ENCODE measurements around the gene MTG1. TPM values are rescaled to one million over a fixed set of nuclear protein-coding genes. Genes with fewer than 3 reads are reported as not detected.

Gene MTG1
- total and polyA plus RNA-seq, 10 of the 15 experiments (the other 5 are each of a cell fraction or from before 2014, with no cell fraction given): 6.2 to 104 (median 62.5) TPM

GRCh38 chr10:133361773-133362441, 32.0 kb upstream of the MTG1 start (continued):
- TF ChIP-seq ATF2 (IDR thresholded peaks at IDR 0.05; ENCODE audit: low read length): 0 out of 2 replicates have a peak, but pooled peaks have one; percentile 14

GRCh38 chr10:133362846-133363245, 31.1 kb upstream of the MTG1 start:
- no peak for TF ChIP-seq HDAC6 (IDR thresholded peaks at IDR 0.05; ENCODE audit: unreplicated experiment)
- no peak for TF ChIP-seq ZNF217 (IDR thresholded peaks at IDR 0.05)
- TF ChIP-seq EP300 (IDR thresholded peaks at IDR 0.05; ENCODE audit: borderline replicate concordance in 1 of 2, control insufficient read depth in 1 of 2, low read depth in 2 of 2, low read length in 2 of 2): no peak
- TF ChIP-seq ZNF274 (IDR thresholded peaks at IDR 0.05; ENCODE audit: insufficient read depth, insufficient read length): no peak
- no peak for TF ChIP-seq ATF7 (IDR thresholded peaks at IDR 0.05; ENCODE audit: low read depth)
- no peak for TF ChIP-seq CBX5 (IDR thresholded peaks at IDR 0.05; ENCODE audit: low read depth)
- no peak for TF ChIP-seq CTCF (IDR thresholded peaks at IDR 0.05 in 2 of 3, conservative IDR thresholded peaks at IDR 0.05 in 1 of 3; ENCODE audit: control insufficient read depth in 2 of 3, extremely low read depth in 1 of 3, insufficient read depth in 1 of 3, low read depth in 3 of 3, low read length in 3 of 3)

More at GRCh38 chr10:133362846-133363245, 31.1 kb upstream of the MTG1 start:
- no peak for FAIRE-seq
- BruUV-seq (replicated peaks): no TSS peak
- H3K79me2 ChIP-seq (ENCODE audit: control insufficient read depth, insufficient read depth, low read length): no peaks in the 10 kb centered on the region
- POLR2A ChIA-PET: no interaction called here
- H3K4me3 ChIP-seq: no peak overlapping the region
- CTCF ChIA-PET: no interaction called here
- H3K9me3 ChIP-seq (replicated peaks; ENCODE audit: control insufficient read depth, insufficient read depth, low read length): no peaks in the 10 kb centered on the region
- no peak for ATAC-seq
- in situ Hi-C loops (cut with MboI) (no loop called here), intact Hi-C loops (cut with micrococcal nuclease; ENCODE audit: unreplicated experiment) (no loop called here)
- 93% methylated on average over 13 of the region's 13 CpGs for WGBS (ENCODE audit: insufficient coverage, insufficient replicate concordance, low lambda C conversion rate, missing lambda C conversion rate)
- H3K4me1 ChIP-seq (ENCODE audit: control insufficient read depth, insufficient read depth, low read length): peaks cover 18% of the 10 kb centered on the region
- H3K9ac ChIP-seq (ENCODE audit: control insufficient read depth, insufficient read depth, low read length): no peak overlapping the region
- no peak for DNase-seq (ENCODE audit: low read depth, low spot score)
- no peak overlapping the region for H3K27ac ChIP-seq (ENCODE audit: control insufficient read depth, insufficient read depth)
- H3K36me3 ChIP-seq (ENCODE audit: control insufficient read depth in 2 of 2, insufficient read depth in 2 of 2, low read length in 1 of 2): peaks cover 5% of the 10 kb centered on the region in 2 experiments
- H2AFZ ChIP-seq (ENCODE audit: control insufficient read depth, low read depth, low read length): no peak overlapping the region
- no peaks in the 10 kb centered on the region for H4K20me1 ChIP-seq (ENCODE audit: control insufficient read depth, insufficient read depth)
- no peaks in the 10 kb centered on the region for H3K27me3 ChIP-seq (replicated peaks in 1 of 2; ENCODE audit: control insufficient read depth in 2 of 2, insufficient read depth in 2 of 2, low read length in 1 of 2)
- SMC1A ChIA-PET (ENCODE audit: uncharacterized antibody, unreplicated experiment): interaction anchor here (1.2 to 2.3 kb wide), 2 partner anchors 28 to 38 kb away, joined by 3 to 16 read pairs; no protein-coding TSS in a partner anchor
- RAD21 ChIA-PET (ENCODE audit: unreplicated experiment): no interaction called here
- H3K4me2 ChIP-seq (ENCODE audit: control insufficient read depth, insufficient read depth): no peak overlapping the region
